ENCODE data around the gene GALNT10. TPM values are rescaled to one million over a fixed set of nuclear protein-coding genes. Genes with fewer than 3 reads are reported as not detected.

Gene GALNT10
- total RNA-seq, 1 donor from 2014 or later: 52.3 TPM

DNA sequence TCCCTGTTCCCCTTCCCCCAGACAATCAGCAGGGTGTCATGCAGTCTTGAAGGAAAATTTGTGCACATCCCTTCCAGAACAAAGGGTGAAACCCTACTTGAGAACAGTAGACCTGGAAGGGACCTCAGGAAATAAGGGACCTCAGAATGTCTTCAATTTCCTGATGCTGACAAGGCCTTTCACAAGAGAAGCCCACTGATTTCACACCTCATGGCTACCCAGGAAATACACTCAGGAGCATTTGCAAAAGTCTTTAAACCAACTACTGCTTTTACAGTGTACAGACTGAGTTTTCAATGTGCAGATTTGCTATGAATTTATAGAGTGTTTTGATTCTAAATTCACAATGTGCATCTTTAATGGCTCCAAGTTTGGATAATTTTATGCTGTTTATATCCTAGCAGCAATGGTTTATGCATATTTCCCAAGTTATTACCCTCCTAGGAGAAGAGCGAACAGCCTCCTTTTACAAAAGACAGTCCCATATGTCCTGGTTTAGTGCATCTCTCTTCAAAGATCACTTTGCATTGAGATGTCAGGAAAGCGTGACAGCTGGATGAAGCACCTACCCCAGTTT is 74.8 kb downstream of the GALNT10 start:
- intact Hi-C loops (cut with DNase I): no loop called here
- H3K4me3 ChIP-seq: no peak overlapping the region
- TF ChIP-seq, protein P1, sequence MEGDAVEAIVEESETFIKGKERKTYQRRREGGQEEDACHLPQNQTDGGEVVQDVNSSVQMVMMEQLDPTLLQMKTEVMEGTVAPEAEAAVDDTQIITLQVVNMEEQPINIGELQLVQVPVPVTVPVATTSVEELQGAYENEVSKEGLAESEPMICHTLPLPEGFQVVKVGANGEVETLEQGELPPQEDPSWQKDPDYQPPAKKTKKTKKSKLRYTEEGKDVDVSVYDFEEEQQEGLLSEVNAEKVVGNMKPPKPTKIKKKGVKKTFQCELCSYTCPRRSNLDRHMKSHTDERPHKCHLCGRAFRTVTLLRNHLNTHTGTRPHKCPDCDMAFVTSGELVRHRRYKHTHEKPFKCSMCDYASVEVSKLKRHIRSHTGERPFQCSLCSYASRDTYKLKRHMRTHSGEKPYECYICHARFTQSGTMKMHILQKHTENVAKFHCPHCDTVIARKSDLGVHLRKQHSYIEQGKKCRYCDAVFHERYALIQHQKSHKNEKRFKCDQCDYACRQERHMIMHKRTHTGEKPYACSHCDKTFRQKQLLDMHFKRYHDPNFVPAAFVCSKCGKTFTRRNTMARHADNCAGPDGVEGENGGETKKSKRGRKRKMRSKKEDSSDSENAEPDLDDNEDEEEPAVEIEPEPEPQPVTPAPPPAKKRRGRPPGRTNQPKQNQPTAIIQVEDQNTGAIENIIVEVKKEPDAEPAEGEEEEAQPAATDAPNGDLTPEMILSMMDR (IDR thresholded peaks at IDR 0.05): no peak
- H3K27ac ChIP-seq: no peak overlapping the region
- DNase-seq (ENCODE audit: low spot score in 2 of 2): no peak
- no peaks in the 10 kb centered on the region for H3K27me3 ChIP-seq
- H3K36me3 ChIP-seq: no peaks in the 10 kb centered on the region
- H3K4me1 ChIP-seq: peaks cover 0 to 3% of the 10 kb centered on the region in 2 donors
- H3K9me3 ChIP-seq: no peaks in the 10 kb centered on the region

- Histone ChIP-seq H3K36me3 (no peaks in the 10 kb centered on the region), H3K27ac (peak overlapping the region; percentile 30 to 32), H3K4me1 (peaks cover 0 to 6% of the 10 kb centered on the region in 2 donors), H3K4me3 (no peak overlapping the region), H3K27me3 (no peaks in the 10 kb centered on the region), H3K9me3 (no peaks in the 10 kb centered on the region)
- DNase-seq (ENCODE audit: low spot score in 2 of 2): no peak
- TF ChIP-seq, protein P1 (IDR thresholded peaks at IDR 0.05): no peak
- intact Hi-C loops (cut with DNase I): no loop called here
These were observed 77.0 kb downstream of the GALNT10 start for GRCh38 chr5:154267516-154267915.

- H3K27ac ChIP-seq: peak overlapping the region; percentile 30 to 32
- TF ChIP-seq, protein P1 (IDR thresholded peaks at IDR 0.05): no peak
- peaks cover 0 to 11% of the 10 kb centered on the region in 2 donors for H3K4me1 ChIP-seq
These were observed 77.5 kb downstream of the GALNT10 start for GRCh38 chr5:154268073-154268472.

DNA sequence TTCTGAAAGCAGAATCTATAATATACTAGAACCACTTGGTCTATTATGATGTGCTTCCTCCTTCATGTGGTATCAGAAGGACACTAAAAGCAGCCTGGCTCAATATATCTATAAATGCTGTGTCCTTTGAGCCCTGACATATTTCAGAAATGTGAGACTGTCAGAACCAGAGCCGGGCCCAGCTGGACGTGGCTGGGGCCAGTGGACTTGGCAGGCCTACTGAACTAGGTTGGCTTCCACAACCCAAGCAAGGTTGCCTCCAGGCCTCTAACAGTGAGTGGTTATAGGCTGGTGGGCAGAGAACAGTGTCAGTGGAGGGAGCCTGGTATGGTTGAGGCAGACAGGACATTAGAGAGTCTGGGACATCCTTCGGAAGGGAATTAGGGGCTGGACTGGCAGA is 78.9 kb downstream of the GALNT10 start:
- H3K27ac ChIP-seq: no peak overlapping the region
- intact Hi-C loops (cut with DNase I): no loop called here
- H3K36me3 ChIP-seq: no peaks in the 10 kb centered on the region
- H3K4me3 ChIP-seq: no peak overlapping the region
- TF ChIP-seq, protein P1 (IDR thresholded peaks at IDR 0.05): no peak
- no peaks in the 10 kb centered on the region for H3K27me3 ChIP-seq
- H3K9me3 ChIP-seq: no peaks in the 10 kb centered on the region
- peaks cover 0 to 17% of the 10 kb centered on the region in 2 donors for H3K4me1 ChIP-seq
- DNase-seq (ENCODE audit: low spot score in 2 of 2): no peak

More at GRCh38 chr5:154268073-154268472, 77.5 kb downstream of the GALNT10 start:
- DNase-seq (ENCODE audit: low spot score in 2 of 2): no peak
- intact Hi-C loops (cut with DNase I): no loop called here
- Histone ChIP-seq H3K36me3 (no peaks in the 10 kb centered on the region), H3K27me3 (no peaks in the 10 kb centered on the region), H3K4me3 (no peak overlapping the region), H3K9me3 (no peaks in the 10 kb centered on the region)

DNA sequence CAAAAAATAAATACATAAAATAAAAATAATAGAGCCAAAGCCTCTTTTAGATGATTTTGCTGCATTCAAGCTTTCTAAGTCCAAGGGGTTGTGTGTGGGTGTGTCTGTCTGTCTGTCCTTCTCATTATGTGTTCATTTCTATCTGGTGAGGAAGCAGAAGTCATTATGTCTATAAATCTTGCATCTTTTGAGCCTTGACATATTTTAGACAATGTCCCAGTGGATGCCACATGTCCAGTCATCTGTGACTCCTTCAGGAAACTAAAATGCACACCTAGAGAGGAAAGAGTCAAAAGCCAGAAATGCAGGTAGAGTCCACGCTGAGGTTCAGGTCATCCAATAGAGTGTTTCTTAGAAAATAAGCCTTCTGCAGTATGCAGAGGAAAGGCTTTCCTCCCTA is 80.9 kb downstream of the GALNT10 start:
- Histone ChIP-seq H3K4me1 (peaks cover 0 to 17% of the 10 kb centered on the region in 2 donors), H3K9me3 (no peaks in the 10 kb centered on the region), H3K36me3 (no peaks in the 10 kb centered on the region), H3K4me3 (no peak overlapping the region), H3K27ac (no peak overlapping the region), H3K27me3 (no peaks in the 10 kb centered on the region)
- intact Hi-C loops (cut with DNase I): no loop called here
- DNase-seq (ENCODE audit: low spot score in 2 of 2): no peak
- TF ChIP-seq, protein P1 (IDR thresholded peaks at IDR 0.05): no peak
